Measurements from ENCODE around the gene UGT3A2.

GRCh38 chr5:36026706-36027465 lies 39.8 kb downstream of the UGT3A2 start:
- no peak for TF ChIP-seq POLR2A (IDR thresholded peaks at IDR 0.05; ENCODE audit: low read length)
- no peak for TF ChIP-seq GATA1 (IDR thresholded peaks at IDR 0.05; ENCODE audit: low read depth, low read length)
